Measurements from ENCODE around the gene SV2B.

SV2B gene

GRCh38 chr15:91279486-91279885 is 179.4 kb downstream of the SV2B start:
- DNase-seq, result no peak

GRCh38 chr15:91281947-91282346 is 181.9 kb downstream of the SV2B start:
- no peak for DNase-seq

- DNase-seq, result no peak
These were observed 182.4 kb downstream of the SV2B start for GRCh38 chr15:91282486-91282885.

- DNase-seq, result no peak
These were observed 183.1 kb downstream of the SV2B start for GRCh38 chr15:91283155-91283554.

GRCh38 chr15:91284758-91285466 is 184.9 kb downstream of the SV2B start:
- DNase-seq, result no peak

GRCh38 chr15:91289324-91289723 is 189.3 kb downstream of the SV2B start:
- peak; percentile 21 for DNase-seq

- no peak for DNase-seq
These were observed 190.5 kb downstream of the SV2B start for GRCh38 chr15:91290553-91290952.

- DNase-seq, result no peak
These were observed 191.6 kb downstream of the SV2B start for GRCh38 chr15:91291673-91292072.

- no peak for DNase-seq
These were observed 194.3 kb downstream of the SV2B start for GRCh38 chr15:91294344-91294743.

- DNase-seq, result no peak
These were observed 194.7 kb downstream of the SV2B start for GRCh38 chr15:91294795-91295194.

GRCh38 chr15:91298101-91298500 is 198.0 kb downstream of the SV2B start:
- DNase-seq, result no peak

GRCh38 chr15:91302588-91303439 is 202.8 kb downstream of the SV2B start:
- peak; percentile 58 for DNase-seq

GRCh38 chr15:91304210-91304609 is 204.2 kb downstream of the SV2B start:
- no peak for DNase-seq

GRCh38 chr15:91304786-91305185 is 204.7 kb downstream of the SV2B start:
- no peak for DNase-seq

GRCh38 chr15:91306144-91306543 is 206.1 kb downstream of the SV2B start:
- no peak for DNase-seq

GRCh38 chr15:91307601-91308000 is 207.5 kb downstream of the SV2B start:
- no peak for DNase-seq

GRCh38 chr15:91308199-91308598 is 208.1 kb downstream of the SV2B start:
- no peak for DNase-seq

- no peak for DNase-seq
These were observed 208.8 kb downstream of the SV2B start for GRCh38 chr15:91308855-91309254.

- peak; percentile 80 for DNase-seq
These were observed 211.9 kb downstream of the SV2B start for GRCh38 chr15:91311986-91312385.

- DNase-seq, result no peak
These were observed 216.1 kb downstream of the SV2B start for GRCh38 chr15:91316126-91316525.

GRCh38 chr15:91318516-91318915 is 218.5 kb downstream of the SV2B start:
- no peak for DNase-seq

GRCh38 chr15:91318931-91319330 is 218.9 kb downstream of the SV2B start:
- DNase-seq, result no peak

GRCh38 chr15:91319371-91320059 is 219.5 kb downstream of the SV2B start:
- DNase-seq, result no peak

- DNase-seq, result no peak
These were observed 220.0 kb downstream of the SV2B start for GRCh38 chr15:91320101-91320500.

Data from GDM1 (cell line).